ENCODE results near the gene ZNF101.
"Not testable (repeated sequence)": the region's sequence is repeated elsewhere in the genome, so short reads cannot be mapped to it uniquely, and the experiment has no call there.

The ZNF101 gene

GRCh38 chr19:19672816-19673215 is 4.2 kb downstream of the ZNF101 start:
- no peak overlapping the region for H3K4me3 ChIP-seq (ENCODE audit: low read depth, low read length)
- no peak for DNase-seq (ENCODE audit: low read depth, low spot score)
- POLR2A ChIA-PET: no interaction called here
- TF ChIP-seq CTCF (IDR thresholded peaks at IDR 0.05; ENCODE audit: insufficient read depth, low read length, missing control alignments): no peak
- CTCF ChIA-PET: no interaction called here

GRCh38 chr19:19674315-19674714 is 5.7 kb downstream of the ZNF101 start:
- CTCF ChIA-PET: no interaction called here
- no peak for DNase-seq (ENCODE audit: low read depth, low spot score)
- POLR2A ChIA-PET: no interaction called here
- H3K4me3 ChIP-seq (ENCODE audit: low read depth, low read length): no peak overlapping the region
- TF ChIP-seq CTCF (IDR thresholded peaks at IDR 0.05; ENCODE audit: insufficient read depth, low read length, missing control alignments): no peak

- DNase-seq (ENCODE audit: low read depth, low spot score): no peak
- no peak for TF ChIP-seq CTCF (IDR thresholded peaks at IDR 0.05; ENCODE audit: insufficient read depth, low read length, missing control alignments)
- no peak overlapping the region for H3K4me3 ChIP-seq (ENCODE audit: low read depth, low read length)
- ChIA-PET CTCF (no interaction called here), POLR2A (no interaction called here)
These were observed 8.9 kb downstream of the ZNF101 start for GRCh38 chr19:19677579-19677978.

- ChIA-PET CTCF (no interaction called here), POLR2A (no interaction called here)
- no peak for DNase-seq (ENCODE audit: low read depth, low spot score)
- H3K4me3 ChIP-seq (ENCODE audit: low read depth, low read length): no peak overlapping the region
- TF ChIP-seq CTCF (IDR thresholded peaks at IDR 0.05; ENCODE audit: insufficient read depth, low read length, missing control alignments): no peak
These were observed 10.8 kb downstream of the ZNF101 start for GRCh38 chr19:19679176-19680073.

- CTCF ChIA-PET: interaction anchor here (0.6 kb wide), 1 partner anchor 154 kb away, joined by 3 read pairs; no protein-coding TSS in a partner anchor
- POLR2A ChIA-PET; H3K4me3 ChIP-seq (ENCODE audit: low read depth, low read length); DNase-seq (ENCODE audit: low read depth, low spot score): not testable (repeated sequence)
These were observed 17.5 kb downstream of the ZNF101 start for GRCh38 chr19:19686119-19686518.

GRCh38 chr19:19686580-19686979 is 17.9 kb downstream of the ZNF101 start:
- TF ChIP-seq CTCF (IDR thresholded peaks at IDR 0.05; ENCODE audit: insufficient read depth, low read length, missing control alignments): no peak
- CTCF ChIA-PET: interaction anchor here (0.6 kb wide), 1 partner anchor 155 kb away, joined by 3 read pairs; no protein-coding TSS in a partner anchor

GRCh38 chr19:19687090-19687489 is 18.5 kb downstream of the ZNF101 start:
- ChIA-PET POLR2A (no interaction called here), CTCF (no interaction called here)
- no peak for DNase-seq (ENCODE audit: low read depth, low spot score)
- no peak overlapping the region for H3K4me3 ChIP-seq (ENCODE audit: low read depth, low read length)
- TF ChIP-seq CTCF (IDR thresholded peaks at IDR 0.05; ENCODE audit: insufficient read depth, low read length, missing control alignments): no peak

More at GRCh38 chr19:19686580-19686979, 17.9 kb downstream of the ZNF101 start:
- DNase-seq (ENCODE audit: low read depth, low spot score): no peak
- H3K4me3 ChIP-seq (ENCODE audit: low read depth, low read length): no peak overlapping the region
- POLR2A ChIA-PET: no interaction called here

GRCh38 chr19:19689023-19689422 is 20.4 kb downstream of the ZNF101 start:
- POLR2A ChIA-PET; DNase-seq (ENCODE audit: low read depth, low spot score); CTCF ChIA-PET; H3K4me3 ChIP-seq (ENCODE audit: low read depth, low read length): not testable (repeated sequence)
